Activated CD8-positive, alpha-beta T cell treated with anti-CD3 and anti-CD28 coated beads, Interleukin-2, amount 10 ng/mL, durations not matched to agents 7 days and 5 days (primary cell): ENCODE measurements around the gene TSPO. TPM values are rescaled to one million over a fixed set of nuclear protein-coding genes. Genes with fewer than 3 reads are reported as not detected.

Experiments
- ATAC-seq: fragments of 150-1000 bp; cut with Tn5 transposase; one replicate; pipeline ENCODE4 v1.10.0; 2021; ENCODE audit warnings: moderate library complexity
- CTCF ChIA-PET: fragments of 350-600 bp; sonication (Branson Sonifier 250); formaldehyde crosslinking; loops from one replicate; lab custom pipeline; 2021; ENCODE audit warnings: antibody characterized with exemption; lab: Charles Lee
- POLR2A ChIA-PET: fragments of 350-600 bp; sonication (Branson Sonifier 250); formaldehyde crosslinking; loops from one replicate; lab custom pipeline; 2021; ENCODE audit warnings: antibody characterized with exemption; lab: Charles Lee
- DNase-seq: peaks from one replicate; pipeline ENCODE4 v3.0.0-alpha.2; 2020
- H3K27ac Mint-ChIP-seq: one replicate; pipeline ENCODE4 v1.8.0; 2021; ENCODE audit warnings: mild to moderate bottlenecking, mixed read lengths
- H3K27me3 Mint-ChIP-seq: one replicate; pipeline ENCODE4 v1.8.0; 2021; ENCODE audit warnings: low read depth, mixed read lengths
- H3K36me3 Mint-ChIP-seq: one replicate; pipeline ENCODE4 v1.8.0; 2021; ENCODE audit warnings: low read depth, mixed read lengths
- H3K4me1 Mint-ChIP-seq: one replicate; pipeline ENCODE4 v1.8.0; 2021; ENCODE audit warnings: low read depth, mixed read lengths
- H3K4me3 Mint-ChIP-seq: one replicate; pipeline ENCODE4 v1.8.0; 2021; ENCODE audit warnings: mild to moderate bottlenecking, mixed read lengths
- H3K9me3 Mint-ChIP-seq: one replicate; pipeline ENCODE4 v1.8.0; 2022; ENCODE audit warnings: mixed read lengths; ENCODE audit not compliant: insufficient read depth
- total RNA-seq, 2 experiments: library from RNA; stranded (reverse); gene quantifications; one replicate each; pipeline ENCODE4 v1.2.3, GENCODE V29; 2021

TSPO gene
- total RNA-seq, 2 experiments from 2014 or later = 90.0 to 91.8 TPM

GRCh38 chr22:43152003-43152356 lies 621 bp downstream of the TSPO start:
- H3K27ac Mint-ChIP-seq = peak overlapping the region; percentile 77
- peak; percentile 43 for ATAC-seq
- no peaks in the 10 kb centered on the region for H3K27me3 Mint-ChIP-seq
- DNase-seq = no peak
- no peaks in the 10 kb centered on the region for H3K36me3 Mint-ChIP-seq
- ChIA-PET CTCF (interaction anchor here (1.2 kb wide), 1 partner anchor 21 kb away, joined by 3 read pairs; no protein-coding TSS in a partner anchor), POLR2A (no interaction called here)
- H3K4me3 Mint-ChIP-seq = peak overlapping the region; percentile 87
- no peaks in the 10 kb centered on the region for H3K9me3 Mint-ChIP-seq
- peaks cover 36% of the 10 kb centered on the region for H3K4me1 Mint-ChIP-seq

GRCh38 chr22:43152357-43153071 lies 1.2 kb downstream of the TSPO start:
- POLR2A ChIA-PET = interaction anchor here (0.5 kb wide), 1 partner anchor 76 kb away, joined by 3 read pairs; no protein-coding TSS in a partner anchor
- CTCF ChIA-PET = interaction anchor here (1.2 kb wide), 1 partner anchor 21 kb away, joined by 3 read pairs; no protein-coding TSS in a partner anchor
- Mint-ChIP-seq H3K27me3 (no peaks in the 10 kb centered on the region), H3K4me3 (peak overlapping the region; percentile 87), H3K36me3 (no peaks in the 10 kb centered on the region), H3K9me3 (no peaks in the 10 kb centered on the region), H3K4me1 (peaks cover 32% of the 10 kb centered on the region), H3K27ac (peak overlapping the region; percentile 81)
- DNase-seq = peak; percentile 65
- peak; percentile 85 for ATAC-seq

- H3K9me3 Mint-ChIP-seq = no peaks in the 10 kb centered on the region
- ChIA-PET POLR2A (interaction anchor here (0.6 kb wide), 1 partner anchor 1663 kb away, joined by 4 read pairs; no protein-coding TSS in a partner anchor), CTCF (no interaction called here)
- DNase-seq (no peak), ATAC-seq (no peak)
- no peak overlapping the region for H3K27ac Mint-ChIP-seq
- H3K27me3 Mint-ChIP-seq = no peaks in the 10 kb centered on the region
- peaks cover 21% of the 10 kb centered on the region for H3K4me1 Mint-ChIP-seq
- no peaks in the 10 kb centered on the region for H3K36me3 Mint-ChIP-seq
- no peak overlapping the region for H3K4me3 Mint-ChIP-seq
Measured at GRCh38 chr22:43153899-43154298, 2.5 kb downstream of the TSPO start.

GRCh38 chr22:43154887-43155536 lies 3.7 kb downstream of the TSPO start:
- no peaks in the 10 kb centered on the region for H3K36me3 Mint-ChIP-seq
- H3K4me3 Mint-ChIP-seq = no peak overlapping the region
- no peaks in the 10 kb centered on the region for H3K27me3 Mint-ChIP-seq
- peaks cover 19% of the 10 kb centered on the region for H3K4me1 Mint-ChIP-seq
- no peak for ATAC-seq
- H3K27ac Mint-ChIP-seq = no peak overlapping the region
- POLR2A ChIA-PET = no interaction called here
- no peak for DNase-seq
- CTCF ChIA-PET = no interaction called here
- H3K9me3 Mint-ChIP-seq = no peaks in the 10 kb centered on the region

GRCh38 chr22:43155789-43156188 lies 4.4 kb downstream of the TSPO start:
- no peak for ATAC-seq
- POLR2A ChIA-PET = no interaction called here
- Mint-ChIP-seq H3K27me3 (no peaks in the 10 kb centered on the region), H3K9me3 (no peaks in the 10 kb centered on the region), H3K4me1 (peaks cover 14% of the 10 kb centered on the region), H3K27ac (no peak overlapping the region), H3K4me3 (no peak overlapping the region), H3K36me3 (no peaks in the 10 kb centered on the region)
- CTCF ChIA-PET = no interaction called here
- no peak for DNase-seq

- Mint-ChIP-seq H3K4me1 (peaks cover 10% of the 10 kb centered on the region), H3K27ac (no peak overlapping the region), H3K36me3 (no peaks in the 10 kb centered on the region), H3K9me3 (no peaks in the 10 kb centered on the region), H3K4me3 (no peak overlapping the region), H3K27me3 (no peaks in the 10 kb centered on the region)
- ChIA-PET POLR2A (no interaction called here), CTCF (no interaction called here)
- no peak for DNase-seq
- ATAC-seq = no peak
Measured at GRCh38 chr22:43156413-43156812, 5.1 kb downstream of the TSPO start.

- no peak for ATAC-seq
- Mint-ChIP-seq H3K36me3 (no peaks in the 10 kb centered on the region), H3K27ac (no peak overlapping the region), H3K9me3 (no peaks in the 10 kb centered on the region), H3K4me1 (peaks cover under 1% of the 10 kb centered on the region), H3K4me3 (no peak overlapping the region), H3K27me3 (no peaks in the 10 kb centered on the region)
- POLR2A ChIA-PET = interaction anchor here (0.6 kb wide), 1 partner anchor 504 kb away, joined by 3 read pairs; no protein-coding TSS in a partner anchor
- no peak for DNase-seq
- CTCF ChIA-PET = interaction anchor here (0.6 kb wide), 1 partner anchor 12 kb away, joined by 3 read pairs; no protein-coding TSS in a partner anchor
Measured at GRCh38 chr22:43157874-43158546, 6.7 kb downstream of the TSPO start.

- ATAC-seq (no peak), DNase-seq (no peak)
- Mint-ChIP-seq H3K9me3 (no peaks in the 10 kb centered on the region), H3K36me3 (no peaks in the 10 kb centered on the region), H3K4me1 (no peaks in the 10 kb centered on the region), H3K4me3 (no peak overlapping the region), H3K27me3 (no peaks in the 10 kb centered on the region), H3K27ac (no peak overlapping the region)
- ChIA-PET CTCF (interaction anchor here (1.1 kb wide), 1 partner anchor 125 kb away, joined by 3 read pairs; no protein-coding TSS in a partner anchor), POLR2A (no interaction called here)
Measured at GRCh38 chr22:43158778-43159483, 7.6 kb downstream of the TSPO start.

- Mint-ChIP-seq H3K36me3 (no peaks in the 10 kb centered on the region), H3K27ac (no peak overlapping the region), H3K4me1 (no peaks in the 10 kb centered on the region), H3K27me3 (no peaks in the 10 kb centered on the region), H3K4me3 (no peak overlapping the region), H3K9me3 (no peaks in the 10 kb centered on the region)
- DNase-seq (no peak), ATAC-seq (no peak)
- POLR2A ChIA-PET = no interaction called here
- CTCF ChIA-PET = interaction anchor here (1.1 kb wide), 1 partner anchor 126 kb away, joined by 3 read pairs; no protein-coding TSS in a partner anchor
Measured at GRCh38 chr22:43159484-43160178, 8.3 kb downstream of the TSPO start.

GRCh38 chr22:43160497-43161126 lies 9.3 kb downstream of the TSPO start:
- no peaks in the 10 kb centered on the region for H3K36me3 Mint-ChIP-seq
- H3K4me1 Mint-ChIP-seq = no peaks in the 10 kb centered on the region
- ATAC-seq (no peak), DNase-seq (no peak)
- H3K27me3 Mint-ChIP-seq = no peaks in the 10 kb centered on the region
- ChIA-PET POLR2A (no interaction called here), CTCF (no interaction called here)
- H3K4me3 Mint-ChIP-seq = no peak overlapping the region
- no peak overlapping the region for H3K27ac Mint-ChIP-seq
- no peaks in the 10 kb centered on the region for H3K9me3 Mint-ChIP-seq
